ENCODE measurements around the gene DNAI1.

DNA sequence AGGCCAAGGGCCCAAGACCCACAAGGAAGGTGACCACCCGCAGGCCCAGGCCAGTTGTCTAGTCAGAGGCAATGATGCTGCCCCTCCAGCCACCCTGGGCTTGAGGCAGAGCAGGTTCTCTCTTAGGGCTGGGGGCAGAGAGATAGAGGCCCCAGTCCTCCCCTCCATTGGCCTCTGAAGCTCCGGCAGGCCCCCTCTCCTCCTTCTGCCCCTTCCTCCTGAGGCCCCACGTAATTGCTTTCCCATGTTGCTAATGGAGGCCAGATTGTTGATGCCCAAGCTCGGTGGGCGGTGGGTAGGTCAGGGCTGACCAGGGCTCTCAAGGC lies 90.8 kb downstream of the DNAI1 start:
- TF ChIP-seq POLR2A (IDR thresholded peaks at IDR 0.05; ENCODE audit: low read depth, low read length) (no peak), BHLHE40 (IDR thresholded peaks at IDR 0.05; ENCODE audit: low read depth, low read length) (no peak), MXI1 (IDR thresholded peaks at IDR 0.05; ENCODE audit: borderline replicate concordance, low read depth, low read length) (no peak), CEBPB (IDR thresholded peaks at IDR 0.05; ENCODE audit: low read depth, low read length) (no peak), RCOR1 (IDR thresholded peaks at IDR 0.05; ENCODE audit: insufficient replicate concordance, low read length) (no peak), RFX5 (IDR thresholded peaks at IDR 0.05; ENCODE audit: low read depth, low read length) (no peak), SMC3 (IDR thresholded peaks at IDR 0.05; ENCODE audit: low read depth, low read length) (no peak), NFE2L2 (IDR thresholded peaks at IDR 0.05; ENCODE audit: low read depth, low read length) (no peak)
- TF ChIP-seq, protein P1, sequence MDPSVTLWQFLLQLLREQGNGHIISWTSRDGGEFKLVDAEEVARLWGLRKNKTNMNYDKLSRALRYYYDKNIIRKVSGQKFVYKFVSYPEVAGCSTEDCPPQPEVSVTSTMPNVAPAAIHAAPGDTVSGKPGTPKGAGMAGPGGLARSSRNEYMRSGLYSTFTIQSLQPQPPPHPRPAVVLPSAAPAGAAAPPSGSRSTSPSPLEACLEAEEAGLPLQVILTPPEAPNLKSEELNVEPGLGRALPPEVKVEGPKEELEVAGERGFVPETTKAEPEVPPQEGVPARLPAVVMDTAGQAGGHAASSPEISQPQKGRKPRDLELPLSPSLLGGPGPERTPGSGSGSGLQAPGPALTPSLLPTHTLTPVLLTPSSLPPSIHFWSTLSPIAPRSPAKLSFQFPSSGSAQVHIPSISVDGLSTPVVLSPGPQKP (IDR thresholded peaks at IDR 0.05; ENCODE audit: borderline replicate concordance, low read depth, low read length) = no peak
- TF ChIP-seq, protein P2, sequence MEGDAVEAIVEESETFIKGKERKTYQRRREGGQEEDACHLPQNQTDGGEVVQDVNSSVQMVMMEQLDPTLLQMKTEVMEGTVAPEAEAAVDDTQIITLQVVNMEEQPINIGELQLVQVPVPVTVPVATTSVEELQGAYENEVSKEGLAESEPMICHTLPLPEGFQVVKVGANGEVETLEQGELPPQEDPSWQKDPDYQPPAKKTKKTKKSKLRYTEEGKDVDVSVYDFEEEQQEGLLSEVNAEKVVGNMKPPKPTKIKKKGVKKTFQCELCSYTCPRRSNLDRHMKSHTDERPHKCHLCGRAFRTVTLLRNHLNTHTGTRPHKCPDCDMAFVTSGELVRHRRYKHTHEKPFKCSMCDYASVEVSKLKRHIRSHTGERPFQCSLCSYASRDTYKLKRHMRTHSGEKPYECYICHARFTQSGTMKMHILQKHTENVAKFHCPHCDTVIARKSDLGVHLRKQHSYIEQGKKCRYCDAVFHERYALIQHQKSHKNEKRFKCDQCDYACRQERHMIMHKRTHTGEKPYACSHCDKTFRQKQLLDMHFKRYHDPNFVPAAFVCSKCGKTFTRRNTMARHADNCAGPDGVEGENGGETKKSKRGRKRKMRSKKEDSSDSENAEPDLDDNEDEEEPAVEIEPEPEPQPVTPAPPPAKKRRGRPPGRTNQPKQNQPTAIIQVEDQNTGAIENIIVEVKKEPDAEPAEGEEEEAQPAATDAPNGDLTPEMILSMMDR (conservative IDR thresholded peaks at IDR 0.05; ENCODE audit: low read depth, low read length) = no peak
- TF ChIP-seq, protein P3, sequence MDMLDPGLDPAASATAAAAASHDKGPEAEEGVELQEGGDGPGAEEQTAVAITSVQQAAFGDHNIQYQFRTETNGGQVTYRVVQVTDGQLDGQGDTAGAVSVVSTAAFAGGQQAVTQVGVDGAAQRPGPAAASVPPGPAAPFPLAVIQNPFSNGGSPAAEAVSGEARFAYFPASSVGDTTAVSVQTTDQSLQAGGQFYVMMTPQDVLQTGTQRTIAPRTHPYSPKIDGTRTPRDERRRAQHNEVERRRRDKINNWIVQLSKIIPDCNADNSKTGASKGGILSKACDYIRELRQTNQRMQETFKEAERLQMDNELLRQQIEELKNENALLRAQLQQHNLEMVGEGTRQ (IDR thresholded peaks at IDR 0.05; ENCODE audit: low read depth, low read length) = no peak

Measured in IMR-90 (cell line).